GM19372 (cell line): ENCODE measurements around the gene SPCS2.

Experiments used
- ATAC-seq: cut with Tn5 transposase; IDR thresholded peaks from one replicate; pipeline ENCODE4 v1.9.1; 2021; ENCODE audit warnings: mild to moderate bottlenecking, low read depth, moderate library complexity; ENCODE audit not compliant: unreplicated experiment

SPCS2 gene

DNA sequence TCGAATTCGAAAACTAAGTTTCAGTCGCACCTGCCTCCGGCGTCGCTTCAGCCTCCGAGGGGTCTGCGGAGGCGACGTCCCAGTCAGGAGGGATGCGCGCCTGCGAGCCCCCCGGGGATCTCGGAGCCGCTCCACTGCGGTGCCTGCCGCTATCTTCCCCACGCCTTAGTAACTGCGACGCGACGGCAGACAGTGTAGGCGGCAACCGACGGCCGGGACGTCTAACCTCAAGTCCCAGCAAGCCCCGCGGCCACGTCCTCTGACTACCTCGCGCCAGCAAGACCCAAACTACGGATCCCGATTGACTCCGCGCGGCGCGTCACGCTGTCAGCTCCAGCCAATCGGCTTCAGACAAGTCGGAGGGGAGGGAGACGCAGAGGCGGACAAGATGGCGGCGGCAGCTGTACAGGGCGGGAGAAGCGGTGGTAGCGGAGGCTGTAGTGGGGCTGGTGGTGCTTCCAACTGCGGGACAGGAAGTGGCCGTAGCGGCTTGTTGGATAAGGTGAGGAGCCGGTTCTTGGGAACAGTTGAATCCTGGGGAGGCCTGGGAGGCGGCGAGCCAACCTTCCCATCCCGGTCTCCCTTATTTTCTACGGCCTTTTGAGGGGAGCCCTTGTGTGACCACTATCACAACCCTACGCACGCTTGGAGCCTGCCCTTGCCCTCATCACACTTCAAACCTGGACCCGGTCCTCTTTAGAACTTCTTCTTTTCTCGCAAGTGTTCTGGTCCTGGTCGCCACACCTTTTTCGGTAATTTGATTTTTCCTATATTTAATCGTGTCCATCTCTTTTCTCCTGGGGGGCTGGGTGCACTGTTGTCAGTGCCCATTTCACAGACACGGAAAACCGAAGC is at the start of gene SPCS2, which contains the start of gene XRRA1:
TSS of gene SPCS2 (plus strand) at position 369 of the 855 bp plus-strand sequence. CDS start at position 389, 20 bp downstream.
TSS of gene XRRA1 (minus strand) at position 194 of the 855 bp plus-strand sequence. CDS start 8,213 bp downstream, outside the sequence.
- ATAC-seq: peak; percentile 93

DNA sequence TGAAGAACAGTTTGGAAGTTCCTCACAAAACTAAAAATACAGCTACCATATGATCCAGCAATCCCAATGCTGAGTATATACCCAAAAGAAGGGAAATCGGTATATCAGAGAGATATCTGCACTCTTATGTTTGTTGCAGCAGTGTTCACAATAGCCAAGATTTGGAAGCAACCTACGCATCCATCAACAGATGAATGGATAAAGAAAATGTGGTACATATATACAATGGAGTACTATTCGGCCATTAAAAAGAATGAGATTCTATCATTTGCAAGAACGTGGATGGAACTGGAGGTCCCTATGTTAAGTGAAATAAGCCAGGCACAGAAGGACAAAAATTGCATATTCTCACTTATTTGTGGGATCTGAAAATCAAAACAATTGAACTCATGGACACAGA is 46.7 kb upstream of the SPCS2 start:
- ATAC-seq: no peak

DNA sequence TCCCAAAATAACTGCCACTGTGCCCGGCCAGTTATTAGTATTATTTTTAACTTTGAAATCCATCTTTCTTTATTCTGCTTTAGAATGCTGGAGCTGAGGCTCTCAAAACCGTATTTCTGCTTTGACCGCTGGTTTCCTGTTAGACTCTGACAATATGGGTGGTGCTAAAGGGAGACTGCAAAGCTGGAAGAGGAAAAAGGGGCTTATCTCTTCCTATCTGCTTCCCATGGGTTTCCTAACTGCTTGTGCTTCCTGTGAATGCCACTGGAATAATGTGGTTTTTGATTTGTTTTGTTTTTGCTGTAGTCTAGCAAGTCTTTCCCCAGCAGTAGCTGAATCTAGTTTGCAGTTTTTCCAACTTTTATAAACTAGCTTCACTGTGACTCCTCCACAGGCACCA is 43.7 kb upstream of the SPCS2 start:
- no peak for ATAC-seq

DNA sequence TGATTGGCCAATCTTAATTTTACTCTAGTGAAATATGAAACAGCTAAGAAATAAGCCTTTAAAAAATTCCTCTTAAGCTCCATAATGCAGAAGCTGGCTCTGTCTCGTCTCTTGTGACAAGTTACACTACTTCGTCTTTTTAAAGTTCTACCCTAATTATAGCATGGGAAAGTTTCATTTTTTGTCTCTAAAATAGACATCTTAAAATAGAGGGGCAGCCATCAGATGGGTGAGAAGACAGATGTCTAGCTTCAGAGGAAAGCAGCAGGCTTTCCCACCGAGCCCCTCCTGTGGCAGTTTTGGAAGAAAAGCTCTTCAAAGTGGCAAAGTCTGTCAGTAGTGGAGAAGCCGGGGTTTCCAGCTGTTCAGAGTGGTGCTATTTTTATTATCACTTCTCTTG is 39.7 kb upstream of the SPCS2 start:
- no peak for ATAC-seq

DNA sequence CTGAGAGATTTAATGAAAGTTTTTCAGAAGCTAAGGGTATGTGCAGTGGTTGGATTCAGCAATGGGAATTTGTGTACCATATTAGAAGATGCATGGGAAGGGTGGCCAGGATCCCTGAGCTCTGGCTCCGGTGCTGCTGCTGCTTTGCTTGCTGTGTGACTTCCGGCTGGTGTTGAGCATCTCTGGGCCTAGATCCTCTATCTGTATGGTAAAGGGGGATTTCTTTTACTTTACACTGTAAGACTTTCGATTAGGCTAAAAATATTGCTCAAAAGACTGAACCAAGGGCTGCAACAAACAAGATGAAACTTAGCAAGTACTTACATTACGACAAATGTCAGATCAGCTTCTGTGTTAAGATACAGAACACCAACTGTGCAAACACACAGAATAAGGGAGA is 39.3 kb upstream of the SPCS2 start:
- no peak for ATAC-seq

DNA sequence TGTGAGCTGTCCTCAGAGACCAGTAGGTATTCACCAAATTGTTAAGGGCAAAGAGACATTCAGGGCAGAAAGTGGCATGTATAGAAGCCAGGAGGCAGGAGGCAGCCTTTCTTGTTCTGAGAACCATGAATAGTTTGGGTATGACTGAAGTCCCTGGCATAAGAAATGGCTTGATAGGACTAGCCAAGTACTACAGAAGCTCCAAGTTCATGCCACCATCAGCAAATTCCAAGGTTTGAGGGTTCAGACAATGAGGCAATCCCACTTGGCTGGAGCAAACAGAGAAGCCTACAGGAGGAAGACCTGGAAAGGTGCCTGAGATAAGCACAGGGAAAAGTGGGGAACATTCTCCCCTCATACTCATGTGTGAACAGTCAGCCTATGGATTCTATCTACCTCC is 25.9 kb upstream of the SPCS2 start:
- ATAC-seq: no peak

DNA sequence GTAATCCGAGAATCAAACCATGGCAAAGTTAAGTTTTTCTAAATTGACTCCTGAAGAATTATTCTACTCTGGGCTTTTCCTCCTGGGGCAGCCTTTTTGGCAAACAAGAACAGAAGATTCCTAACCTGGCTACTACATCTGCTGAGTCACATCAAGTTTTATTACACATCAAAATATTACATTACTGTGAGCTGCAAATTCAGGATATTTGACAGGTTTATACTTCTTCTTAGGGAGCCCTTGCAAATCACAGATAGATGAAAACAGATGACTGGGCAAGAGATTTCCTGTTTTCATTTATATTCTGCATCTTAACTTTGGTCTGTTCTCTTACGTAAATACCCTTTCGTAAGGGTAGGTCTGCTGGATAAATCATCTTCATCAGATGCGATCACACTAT is 23.8 kb upstream of the SPCS2 start:
- no peak for ATAC-seq

DNA sequence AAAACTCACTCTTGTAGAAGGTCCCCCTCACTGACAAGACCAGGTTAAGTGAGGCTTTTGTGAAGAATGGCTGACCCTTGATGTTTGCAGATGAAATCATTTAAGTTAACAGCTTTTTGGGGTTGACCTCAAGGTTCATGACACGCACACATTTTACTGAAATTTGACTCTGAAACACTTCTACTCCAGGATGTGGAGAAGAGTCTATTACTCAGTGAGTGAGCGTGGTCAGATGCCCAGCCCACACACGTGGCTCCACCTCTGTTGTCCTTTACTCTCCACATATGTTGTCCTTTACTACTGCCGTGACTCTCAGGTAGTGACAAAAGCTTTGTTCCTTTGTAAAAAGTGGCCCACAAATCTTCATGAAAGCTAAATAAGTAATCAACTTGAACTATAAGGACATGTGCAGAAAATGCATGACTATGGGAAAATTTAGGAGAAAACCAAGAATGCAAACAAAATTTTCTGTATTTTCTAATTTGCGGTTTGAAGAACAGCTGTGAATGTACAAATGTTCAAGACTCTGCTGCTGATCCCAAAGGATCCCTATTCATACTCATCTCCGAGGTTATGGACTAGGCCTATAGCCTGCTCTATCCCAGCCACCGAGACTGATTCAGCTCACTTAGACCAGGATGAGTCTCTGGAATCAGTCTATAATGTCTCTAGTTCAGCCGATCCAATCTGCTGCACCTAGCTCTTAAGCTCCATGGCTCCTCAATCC is 22.6 kb upstream of the SPCS2 start:
- no peak for ATAC-seq

DNA sequence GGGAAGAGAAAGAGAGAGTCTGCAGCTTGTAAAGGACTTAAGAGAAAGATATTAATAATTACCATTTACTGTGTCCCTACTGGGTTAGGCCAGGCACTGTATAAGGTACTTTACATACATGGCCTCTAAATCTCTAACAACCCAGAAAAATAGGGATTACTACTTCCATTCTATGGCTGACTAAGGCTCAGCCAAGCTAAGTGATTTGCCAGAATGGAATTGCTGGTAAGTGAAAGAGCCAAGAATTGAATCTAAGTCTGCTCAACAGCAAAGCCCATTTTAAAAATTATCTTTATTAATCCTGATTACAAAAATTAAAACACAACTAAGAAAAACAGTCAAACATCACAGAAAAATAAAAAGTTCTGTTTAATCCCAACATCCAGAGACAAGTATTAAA is 21.6 kb upstream of the SPCS2 start:
- ATAC-seq: no peak

DNA sequence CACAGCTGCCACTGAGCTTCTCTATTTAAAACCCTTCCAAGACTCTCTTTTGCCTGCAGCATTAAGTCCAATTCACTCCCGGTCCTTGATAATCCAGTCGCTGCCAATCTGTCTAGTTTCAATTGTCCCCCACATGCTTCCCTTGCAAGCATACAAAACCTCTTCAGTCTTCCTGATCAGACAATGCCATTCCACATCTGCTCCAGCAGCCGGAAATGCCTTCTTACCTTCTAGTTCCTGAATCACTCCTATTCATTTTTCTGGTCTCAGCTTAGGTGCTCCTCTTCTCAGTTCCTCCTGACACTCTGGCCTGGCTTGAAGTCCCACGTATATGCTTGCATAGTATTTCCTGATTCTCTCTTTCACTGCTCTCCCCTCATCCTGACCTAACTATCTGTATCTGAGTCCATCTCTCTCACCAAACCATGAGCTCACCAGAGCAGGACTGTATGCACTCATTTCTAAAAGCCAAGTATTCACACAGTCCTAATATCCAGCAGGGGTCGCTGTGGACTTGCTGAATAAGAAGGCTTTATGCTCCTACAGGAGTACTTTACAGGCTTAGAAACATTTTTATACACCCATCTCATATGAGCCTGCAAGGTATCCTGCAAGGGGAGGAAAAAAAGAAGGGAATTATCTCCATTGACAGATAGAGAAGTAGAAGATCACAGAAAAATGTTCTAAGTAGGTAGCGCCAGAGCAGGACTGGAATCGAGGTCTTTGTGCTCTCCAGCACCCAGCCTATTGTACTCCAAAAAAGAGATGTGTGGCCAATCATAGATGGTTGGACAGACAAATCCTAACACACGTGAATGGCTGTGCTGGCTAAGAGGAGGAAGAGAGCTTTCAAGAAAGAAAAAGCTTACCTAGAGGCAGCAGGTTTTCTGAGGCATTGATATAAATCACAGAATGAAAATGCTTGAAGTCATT is 19.4 kb upstream of the SPCS2 start:
- no peak for ATAC-seq

DNA sequence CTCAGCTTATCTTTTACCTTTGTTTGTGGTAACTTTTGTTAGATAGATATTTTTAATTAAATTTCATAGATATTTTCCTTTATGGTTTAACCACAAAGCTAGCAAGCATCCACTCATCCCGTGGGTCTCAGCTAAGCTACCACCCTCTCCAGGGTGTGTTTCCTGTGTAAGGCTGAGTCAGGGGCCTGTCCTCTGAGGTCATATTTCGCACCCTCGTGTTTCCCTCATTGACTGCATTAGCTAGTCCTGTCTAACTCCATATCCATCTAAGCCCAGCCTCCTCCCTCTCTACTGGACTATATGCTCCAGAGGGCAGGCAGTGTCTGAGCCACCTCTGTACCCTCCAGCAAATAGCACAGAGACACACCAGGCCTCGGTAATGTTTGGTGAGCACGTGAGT is 16.9 kb upstream of the SPCS2 start:
- no peak for ATAC-seq

DNA sequence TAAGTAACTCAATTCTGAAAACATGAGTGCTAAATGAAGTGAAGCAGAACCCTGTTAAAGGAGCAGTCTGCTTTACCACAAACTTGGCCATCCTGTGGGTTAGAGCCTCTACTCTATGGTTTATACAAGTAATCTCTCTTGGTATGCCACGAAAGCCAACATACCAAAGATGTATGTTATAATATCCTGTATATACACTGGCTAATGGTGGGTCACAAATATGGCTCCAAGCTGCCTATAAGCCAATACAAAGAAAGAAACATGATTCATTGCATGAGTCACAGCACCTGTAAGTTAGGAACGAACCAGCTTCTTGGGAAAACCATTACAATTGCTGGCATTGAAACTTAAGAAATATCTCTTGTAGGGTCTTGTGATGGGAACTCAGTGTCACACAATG is 16.3 kb upstream of the SPCS2 start:
- no peak for ATAC-seq

DNA sequence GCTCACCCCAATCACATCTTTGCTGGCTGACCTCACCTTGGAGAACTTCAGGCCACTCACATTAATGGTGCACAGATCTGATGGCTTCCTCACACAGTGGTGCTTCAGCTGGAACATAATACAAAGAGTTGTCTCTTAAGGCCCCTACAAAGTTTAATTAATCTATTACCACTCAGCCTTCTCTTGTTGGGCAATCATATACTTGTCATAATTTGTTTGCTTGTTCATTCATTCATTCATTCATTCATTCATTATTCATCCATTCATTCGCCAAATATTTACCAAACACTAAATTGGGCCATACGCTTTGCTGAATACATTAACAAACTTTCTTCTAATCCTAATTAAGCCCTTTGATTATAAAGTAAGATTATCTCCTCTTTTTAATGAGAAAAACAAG is 15.3 kb upstream of the SPCS2 start:
- ATAC-seq: no peak

DNA sequence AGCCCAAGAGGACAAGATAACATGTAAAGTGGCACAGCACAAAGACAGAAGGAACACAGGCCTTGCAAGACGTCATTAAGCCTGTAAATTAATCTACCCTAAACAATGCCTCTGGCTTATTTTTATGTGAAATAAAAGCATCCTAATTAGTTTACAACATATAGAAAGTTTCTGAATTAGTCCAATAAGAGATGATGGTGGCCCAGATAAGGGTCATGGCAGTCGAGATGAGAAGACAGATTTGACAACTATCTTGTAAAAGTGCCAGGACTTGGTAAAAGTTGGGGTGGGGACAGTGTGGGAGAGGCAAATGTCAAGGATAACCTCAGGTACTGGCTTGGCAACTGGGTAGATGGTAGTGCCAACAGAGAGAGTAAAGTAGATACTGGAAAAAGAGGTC is 13.8 kb upstream of the SPCS2 start:
- ATAC-seq: no peak

DNA sequence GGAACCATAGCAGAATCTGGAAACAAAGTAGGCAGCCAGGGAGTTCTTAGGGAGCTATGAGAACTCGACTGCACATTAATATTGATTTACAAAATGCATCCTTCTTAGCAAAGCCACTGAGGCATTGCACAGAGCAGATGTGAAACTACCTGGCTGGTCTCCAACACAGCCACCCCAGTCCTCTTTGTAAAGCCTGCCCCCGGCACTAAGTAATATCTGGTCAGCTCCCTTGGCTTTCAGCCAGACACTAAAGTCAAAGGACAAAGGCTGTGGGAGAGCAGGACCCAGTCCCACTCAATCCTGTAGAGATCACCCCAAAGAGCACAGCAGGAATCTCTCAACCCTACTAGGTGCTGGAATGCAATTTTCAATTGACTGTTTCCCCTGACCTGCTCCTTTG is 13.0 kb upstream of the SPCS2 start:
- no peak for ATAC-seq

DNA sequence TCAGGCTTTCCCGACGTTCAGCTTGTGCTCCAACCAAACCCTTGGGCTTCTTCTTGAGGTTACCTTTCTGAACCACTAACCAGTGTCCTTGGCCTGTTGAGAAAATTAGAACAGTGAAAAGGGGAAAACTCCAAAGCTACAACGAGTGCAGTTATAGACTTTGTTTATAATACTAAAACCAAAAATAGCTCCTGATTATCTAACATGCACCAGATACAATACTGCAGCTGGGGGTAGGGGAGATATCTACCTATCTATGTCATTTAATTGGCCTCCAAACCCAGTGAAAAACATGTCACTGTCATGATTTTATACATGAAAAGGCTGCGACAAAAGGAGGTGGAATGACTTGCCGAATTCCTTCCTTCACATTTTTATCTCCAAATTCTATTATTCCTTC is 12.1 kb upstream of the SPCS2 start:
- no peak for ATAC-seq

DNA sequence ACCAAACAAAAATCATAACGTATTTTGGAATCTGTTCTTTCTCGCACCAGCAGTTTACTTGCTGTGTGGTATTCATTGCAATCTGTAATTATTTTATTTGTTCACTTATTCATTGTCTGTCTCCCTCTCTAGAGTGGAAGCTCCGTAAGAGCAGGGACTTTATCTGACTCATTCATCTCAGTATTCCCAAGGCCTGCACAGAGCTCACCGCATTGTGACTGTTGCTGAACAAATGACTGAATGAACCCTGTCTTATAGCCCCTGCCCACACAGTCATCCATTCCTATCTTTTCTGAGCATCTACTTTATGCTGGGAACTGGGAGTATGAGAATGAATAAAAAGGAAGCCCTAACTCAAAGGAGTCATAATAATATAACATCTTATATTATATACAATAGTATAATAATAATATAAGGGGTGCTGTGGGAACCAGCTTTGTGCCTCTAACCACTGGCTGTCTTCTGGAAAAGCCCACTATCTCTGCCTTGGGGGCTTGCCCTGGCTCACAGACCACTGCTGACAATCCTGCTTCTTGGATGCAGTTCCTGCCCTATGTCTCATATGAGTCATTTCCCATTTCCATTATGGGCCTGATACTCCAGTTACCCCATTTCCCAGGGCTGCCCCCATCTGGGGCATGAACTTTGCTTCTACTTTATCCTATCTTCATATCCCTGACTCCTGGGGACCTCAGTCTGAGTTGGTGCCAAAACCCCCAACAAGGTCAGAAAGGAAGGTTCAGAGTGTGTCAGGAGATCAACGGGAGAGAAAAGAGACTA is 11.2 kb upstream of the SPCS2 start:
- no peak for ATAC-seq

DNA sequence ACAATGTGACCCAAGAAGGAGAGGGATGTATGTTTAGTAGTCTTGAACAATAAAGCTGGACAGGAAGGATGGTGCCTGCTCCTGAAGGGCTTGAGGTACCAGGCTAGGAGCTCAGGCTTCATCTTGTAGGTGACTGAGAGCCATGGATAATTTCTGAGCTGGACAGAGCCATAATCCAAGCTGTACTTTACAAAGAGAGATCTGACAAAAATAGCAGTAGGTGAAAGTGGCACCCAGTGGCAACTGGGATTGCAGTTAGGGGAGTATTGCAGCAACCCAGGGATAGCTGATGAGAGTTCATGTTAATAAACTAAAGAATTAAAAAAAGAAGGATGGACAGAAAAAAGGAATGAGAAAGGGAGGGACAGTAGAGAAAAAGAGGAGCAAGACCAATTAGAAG is 7.6 kb upstream of the SPCS2 start:
- ATAC-seq: no peak

DNA sequence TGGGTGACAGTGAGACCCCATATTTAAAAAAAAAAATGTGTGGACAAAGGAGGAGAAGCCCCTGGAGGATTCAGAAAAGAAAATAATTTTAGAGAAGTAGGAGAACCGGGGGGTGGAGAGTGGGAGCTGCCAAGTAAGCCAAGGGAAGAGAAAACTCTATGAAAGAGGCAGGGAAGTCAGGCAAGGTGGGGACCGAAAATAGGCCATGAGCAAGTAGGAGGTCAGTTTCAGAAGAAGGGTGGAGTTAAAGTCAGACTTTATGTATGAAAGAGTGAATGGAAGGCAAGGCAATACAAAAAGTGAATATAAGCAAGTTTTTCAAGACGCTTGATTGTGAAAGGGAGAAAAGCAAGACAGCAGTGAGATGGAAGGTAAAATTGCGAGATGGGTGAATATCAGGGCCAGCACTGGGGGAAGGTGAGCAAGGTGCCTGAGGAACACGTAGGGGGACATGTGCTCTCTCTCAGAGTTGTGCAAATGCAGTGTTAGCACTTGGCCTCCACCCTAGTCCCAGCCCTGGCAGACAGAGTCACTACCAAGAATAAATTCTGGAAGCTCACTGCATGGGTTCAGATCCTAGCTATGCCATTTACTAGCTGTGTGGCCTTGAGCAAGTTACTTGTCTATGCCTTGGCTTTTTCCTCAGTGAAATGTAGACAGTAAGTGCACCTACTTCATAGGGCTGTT is 6.8 kb upstream of the SPCS2 start:
- no peak for ATAC-seq

DNA sequence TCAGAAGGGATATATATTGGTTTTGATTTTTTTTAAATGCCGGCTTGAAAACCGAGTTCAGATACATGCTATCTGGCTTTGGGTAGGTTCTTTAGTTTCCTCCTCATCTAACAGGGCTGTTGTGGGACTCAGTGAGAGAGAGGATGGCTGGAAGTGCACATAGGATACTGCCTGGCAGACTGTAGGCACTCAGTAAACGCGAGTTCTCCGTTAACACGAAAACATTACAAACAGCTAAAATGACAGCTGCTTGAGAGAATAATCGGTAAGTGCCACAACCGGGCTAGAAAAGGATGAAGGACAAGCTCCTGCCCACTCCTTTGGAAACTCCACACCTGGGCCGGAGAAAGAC is 544 bp upstream of the SPCS2 start:
- ATAC-seq: peak; percentile 10
